ENCODE data around the gene MOB3C.
A peak's percentile ranks its signal among the peaks of the same experiment; 100 is the strongest.

The MOB3C gene

GRCh38 chr1:46623743-46624644 lies 7.4 kb upstream of the MOB3C start:
- Histone ChIP-seq H3K27me3 (no peaks in the 10 kb centered on the region), H3K9me3 (no peaks in the 10 kb centered on the region), H3K4me1 (no peaks in the 10 kb centered on the region), H3K36me3 (no peaks in the 10 kb centered on the region), H3K4me3 (ENCODE audit: low read depth, low read length) (no peak overlapping the region)
- no peak for TF ChIP-seq CTCF (IDR thresholded peaks at IDR 0.05; ENCODE audit: low read depth, low read length)
- no peak for DNase-seq

GRCh38 chr1:46622344-46622743 lies 5.7 kb upstream of the MOB3C start:
- Histone ChIP-seq H3K4me3 (ENCODE audit: low read depth, low read length) (no peak overlapping the region), H3K27me3 (no peaks in the 10 kb centered on the region), H3K9me3 (no peaks in the 10 kb centered on the region), H3K36me3 (no peaks in the 10 kb centered on the region), H3K4me1 (no peaks in the 10 kb centered on the region)
- peak; percentile 35 for TF ChIP-seq CTCF (IDR thresholded peaks at IDR 0.05; ENCODE audit: low read depth, low read length)
- DNase-seq, result no peak

- H3K4me3 ChIP-seq (ENCODE audit: low read depth, low read length), result no peak overlapping the region
- no peaks in the 10 kb centered on the region for H3K27me3 ChIP-seq
- no peaks in the 10 kb centered on the region for H3K9me3 ChIP-seq
- H3K4me1 ChIP-seq, result no peaks in the 10 kb centered on the region
- no peak for TF ChIP-seq CTCF (IDR thresholded peaks at IDR 0.05; ENCODE audit: low read depth, low read length)
- H3K36me3 ChIP-seq, result no peaks in the 10 kb centered on the region
- no peak for DNase-seq
Observed at GRCh38 chr1:46621930-46622329, 5.3 kb upstream of the MOB3C start.

- H3K4me1 ChIP-seq, result no peaks in the 10 kb centered on the region
- no peak for TF ChIP-seq CTCF (IDR thresholded peaks at IDR 0.05; ENCODE audit: low read depth, low read length)
- H3K36me3 ChIP-seq, result no peaks in the 10 kb centered on the region
- H3K4me3 ChIP-seq (ENCODE audit: low read depth, low read length), result no peak overlapping the region
- no peaks in the 10 kb centered on the region for H3K27me3 ChIP-seq
- no peak for DNase-seq
- no peaks in the 10 kb centered on the region for H3K9me3 ChIP-seq
Observed at GRCh38 chr1:46619656-46620258, 3.1 kb upstream of the MOB3C start.

GRCh38 chr1:46618754-46619415 lies 2.3 kb upstream of the MOB3C start:
- Histone ChIP-seq H3K4me1 (no peaks in the 10 kb centered on the region), H3K9me3 (no peaks in the 10 kb centered on the region), H3K36me3 (no peaks in the 10 kb centered on the region), H3K4me3 (ENCODE audit: low read depth, low read length) (no peak overlapping the region), H3K27me3 (no peaks in the 10 kb centered on the region)
- no peak for TF ChIP-seq CTCF (IDR thresholded peaks at IDR 0.05; ENCODE audit: low read depth, low read length)
- no peak for DNase-seq

All from BE2C (cell line).